ENCODE measurements around the gene HSPB2.

DNA sequence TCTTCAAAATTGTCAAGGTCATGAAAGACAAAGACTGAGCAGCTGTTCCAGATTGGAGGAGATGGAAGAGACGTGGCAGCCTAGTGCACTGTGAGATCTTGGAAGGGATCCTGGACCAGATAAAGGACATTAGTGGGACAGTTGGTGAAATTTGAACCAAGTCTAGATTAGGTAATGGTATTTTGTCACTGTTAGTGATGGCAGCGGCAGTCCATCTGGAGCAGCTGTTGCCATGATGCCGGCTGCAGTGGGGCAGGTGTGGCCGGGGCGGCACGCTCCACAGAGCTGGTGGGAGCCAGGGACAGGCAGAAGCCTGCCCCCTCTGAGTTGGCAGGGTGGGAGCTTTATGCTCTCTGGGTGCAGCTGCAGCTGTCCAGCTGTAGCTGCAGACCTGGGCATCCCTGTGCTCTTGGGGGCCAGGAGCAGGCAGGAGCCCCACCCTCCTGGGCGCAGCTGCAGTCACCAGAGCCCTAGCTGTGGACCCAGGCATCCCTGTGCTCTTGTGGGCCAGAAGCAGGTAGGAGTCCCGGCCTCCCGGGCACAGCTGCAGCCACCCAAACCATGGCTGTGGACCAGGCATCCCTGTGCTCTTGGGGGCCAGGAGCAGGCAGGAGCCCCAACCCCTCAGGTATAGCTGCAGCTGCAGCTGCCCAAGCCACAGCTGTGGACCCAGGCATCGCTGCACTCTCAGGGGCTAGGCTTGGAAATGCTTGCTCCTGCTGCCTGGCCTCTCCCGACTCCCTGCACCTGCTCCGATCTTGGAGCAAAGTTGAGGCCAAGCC is 45.3 kb downstream of the HSPB2 start:
- TF ChIP-seq, protein P1, sequence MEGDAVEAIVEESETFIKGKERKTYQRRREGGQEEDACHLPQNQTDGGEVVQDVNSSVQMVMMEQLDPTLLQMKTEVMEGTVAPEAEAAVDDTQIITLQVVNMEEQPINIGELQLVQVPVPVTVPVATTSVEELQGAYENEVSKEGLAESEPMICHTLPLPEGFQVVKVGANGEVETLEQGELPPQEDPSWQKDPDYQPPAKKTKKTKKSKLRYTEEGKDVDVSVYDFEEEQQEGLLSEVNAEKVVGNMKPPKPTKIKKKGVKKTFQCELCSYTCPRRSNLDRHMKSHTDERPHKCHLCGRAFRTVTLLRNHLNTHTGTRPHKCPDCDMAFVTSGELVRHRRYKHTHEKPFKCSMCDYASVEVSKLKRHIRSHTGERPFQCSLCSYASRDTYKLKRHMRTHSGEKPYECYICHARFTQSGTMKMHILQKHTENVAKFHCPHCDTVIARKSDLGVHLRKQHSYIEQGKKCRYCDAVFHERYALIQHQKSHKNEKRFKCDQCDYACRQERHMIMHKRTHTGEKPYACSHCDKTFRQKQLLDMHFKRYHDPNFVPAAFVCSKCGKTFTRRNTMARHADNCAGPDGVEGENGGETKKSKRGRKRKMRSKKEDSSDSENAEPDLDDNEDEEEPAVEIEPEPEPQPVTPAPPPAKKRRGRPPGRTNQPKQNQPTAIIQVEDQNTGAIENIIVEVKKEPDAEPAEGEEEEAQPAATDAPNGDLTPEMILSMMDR (IDR thresholded peaks at IDR 0.05) = no peak
- TF ChIP-seq POLR2A (IDR thresholded peaks at IDR 0.05) (no peak), EP300 (IDR thresholded peaks at IDR 0.05) (no peak)
